ENCODE results near the gene GRHL3. TPM values are rescaled to one million over a fixed set of nuclear protein-coding genes. Genes with fewer than 3 reads are reported as not detected.

Gene GRHL3
- total and polyA plus RNA-seq, 12 donors = 0.03 TPM; not detected in 11

GRCh38 chr1:24392982-24393650 is 74.0 kb downstream of the GRHL3 start:
- TF ChIP-seq CTCF (IDR thresholded peaks at IDR 0.05) = no peak
- DNase-seq = no peak
- Histone ChIP-seq H3K4me3 (no peak overlapping the region), H3K36me3 (no peaks in the 10 kb centered on the region), H3K27me3 (no peaks in the 10 kb centered on the region), H3K4me1 (peaks cover 0 to 31% (median 15%) of the 10 kb centered on the region in 9 donors), H3K9me3 (peaks cover 0 to 4% (median 0%) of the 10 kb centered on the region in 11 donors), H3K27ac (peak overlapping the region in 3 of 10 donors; percentile 4 to 83 (median 75))
- ATAC-seq = no peak
- WGBS, 2 donors = 83% methylated on average over 4 of the region's 4 CpGs
- intact Hi-C loops (cut with DNase I) = loop anchor here in 5 of 10 donors (1.0 to 10.0 kb wide), 5 partner anchors 190 to 249 kb away; partner anchors contain the start of gene SRRM1 (in 1 of the 5)

- DNase-seq (no peak), ATAC-seq (no peak)
- Histone ChIP-seq H3K27me3 (no peaks in the 10 kb centered on the region), H3K4me3 (no peak overlapping the region), H3K27ac (no peak overlapping the region), H3K9me3 (peaks cover 0 to 4% (median 0%) of the 10 kb centered on the region in 11 donors), H3K4me1 (peaks cover 0 to 31% (median 15%) of the 10 kb centered on the region in 9 donors), H3K36me3 (no peaks in the 10 kb centered on the region)
- TF ChIP-seq CTCF (IDR thresholded peaks at IDR 0.05) = no peak
- 74 to 76% methylated on average over 6 of the region's 6 CpGs for WGBS, 2 donors
- intact Hi-C loops (cut with DNase I) = loop anchor here in 5 of 10 donors (2.0 to 10.0 kb wide), 4 partner anchors 191 to 248 kb away; partner anchors contain the start of gene SRRM1 (in 1 of the 5)
These were observed 74.7 kb downstream of the GRHL3 start for GRCh38 chr1:24393892-24394291.

GRCh38 chr1:24400065-24400464 is 80.9 kb downstream of the GRHL3 start:
- Histone ChIP-seq H3K4me3 (no peak overlapping the region), H3K36me3 (peaks cover 0 to 24% (median 0%) of the 10 kb centered on the region in 9 donors), H3K27ac (no peak overlapping the region), H3K4me1 (no peaks in the 10 kb centered on the region), H3K27me3 (no peaks in the 10 kb centered on the region), H3K9me3 (peaks cover 0 to 4% (median 0%) of the 10 kb centered on the region in 11 donors)
- DNase-seq = no peak
- ATAC-seq = no peak
- intact Hi-C loops (cut with DNase I) = no loop called here
- WGBS, 2 donors = 75 to 80% methylated on average over 1 of the region's 1 CpG
- no peak for TF ChIP-seq CTCF (IDR thresholded peaks at IDR 0.05)

GRCh38 chr1:24403806-24404205 is 84.6 kb downstream of the GRHL3 start:
- intact Hi-C loops (cut with DNase I) = no loop called here
- WGBS, 2 donors = 91 to 93% methylated on average over 4 of the region's 4 CpGs
- Histone ChIP-seq H3K4me3 (no peak overlapping the region), H3K9me3 (peaks cover 0 to 14% (median 0%) of the 10 kb centered on the region in 11 donors), H3K4me1 (no peaks in the 10 kb centered on the region), H3K27me3 (no peaks in the 10 kb centered on the region), H3K36me3 (peaks cover 0 to 24% (median 0%) of the 10 kb centered on the region in 9 donors), H3K27ac (no peak overlapping the region)
- no peak for DNase-seq
- TF ChIP-seq CTCF (IDR thresholded peaks at IDR 0.05) = no peak
- no peak for ATAC-seq

Other genes starting within 250 kb of the GRHL3 start
- 100 to 1,000 TPM; 285 to 428 (median 328) TPM for gene MYOM3, start 207.2 kb upstream of the GRHL3 start, total RNA-seq
- gene MYOM3, start 207.2 kb upstream of the GRHL3 start, polyA plus RNA-seq = 100 to 1,000 TPM in 1 of 2 donors, 10 to 100 TPM in 1; 85.3 to 293 TPM
- 1 to 10 TPM in 1 of 10 donors, under 1 TPM in 8, not detected in 1; 0.13 to 1.6 (median 0.31) TPM for gene IL22RA1, start 176.2 kb upstream of the GRHL3 start, total RNA-seq
- under 1 TPM; 0.07 to 0.29 TPM for gene IL22RA1, start 176.2 kb upstream of the GRHL3 start, polyA plus RNA-seq
- gene IFNLR1, start 132.1 kb upstream of the GRHL3 start, total RNA-seq = 1 to 10 TPM; 2.0 to 3.7 (median 2.6) TPM
- gene IFNLR1, start 132.1 kb upstream of the GRHL3 start, polyA plus RNA-seq = 1 to 10 TPM in 1 of 2 donors, under 1 TPM in 1; 0.51 to 1.2 TPM
- gene STPG1, start 94.4 kb downstream of the GRHL3 start, total RNA-seq = 1 to 10 TPM; 2.7 to 6.6 (median 4.5) TPM
- 1 to 10 TPM; 3.3 to 5.7 TPM for gene STPG1, start 94.4 kb downstream of the GRHL3 start, polyA plus RNA-seq
- 10 to 100 TPM; 21.5 to 44.9 (median 27.2) TPM for gene NIPAL3, start 96.4 kb downstream of the GRHL3 start, total RNA-seq
- gene NIPAL3, start 96.4 kb downstream of the GRHL3 start, polyA plus RNA-seq = 1 to 10 TPM; 5.3 to 9.8 TPM
- gene RCAN3, start 183.5 kb downstream of the GRHL3 start, total RNA-seq = 1 to 10 TPM; 3.6 to 7.9 (median 5.8) TPM
- 1 to 10 TPM; 2.3 to 3.1 TPM for gene RCAN3, start 183.5 kb downstream of the GRHL3 start, polyA plus RNA-seq
- under 1 TPM in 8 of 10 donors, not detected in 2; 0.05 to 0.36 (median 0.10) TPM for gene NCMAP, start 236.7 kb downstream of the GRHL3 start, total RNA-seq
- under 1 TPM; 0.01 to 0.29 TPM for gene NCMAP, start 236.7 kb downstream of the GRHL3 start, polyA plus RNA-seq

Measured in heart right ventricle (tissue), 16 donors.